Fibroblast of the aortic adventitia (primary cell): Measurements from ENCODE around the gene ITGBL1. TPM values are rescaled to one million over a fixed set of nuclear protein-coding genes. Genes with fewer than 3 reads are reported as not detected.

ENCODE experiments used
- DNase-seq: peaks from one replicate; pipeline ENCODE4 v3.0.0-alpha.2; 2010; ENCODE audit warnings: low read depth
- H3K4me3 ChIP-seq: 2 replicates; pipeline ENCODE4 v1.5.1; 2011; ENCODE audit warnings: low read depth, mild to moderate bottlenecking, control low read depth, low read length, moderate library complexity
- CTCF ChIP-seq: IDR thresholded peaks from 2 replicates; pipeline ENCODE4 v1.5.1; 2011; ENCODE audit warnings: mild to moderate bottlenecking, low read length, control low read depth, inconsistent platforms; ENCODE audit not compliant: insufficient read depth
- total RNA-seq: library from RNA; depleted of rRNA; stranded (reverse); fragments of >200 nt; gene quantifications from 2 replicates; pipeline ENCODE4 v1.2.3, GENCODE V29; 2012; ENCODE audit warnings: low replicate concordance

Gene ITGBL1
- total RNA-seq, 1 donor = 167 TPM

GRCh38 chr13:101567841-101568240 lies 115.4 kb downstream of the ITGBL1 start:
- DNase-seq = no peak
- H3K4me3 ChIP-seq = no peak overlapping the region
- TF ChIP-seq CTCF = no peak

GRCh38 chr13:101569807-101570206 lies 117.3 kb downstream of the ITGBL1 start:
- no peak for DNase-seq
- no peak for TF ChIP-seq CTCF
- H3K4me3 ChIP-seq = no peak overlapping the region

GRCh38 chr13:101570410-101570809 lies 117.9 kb downstream of the ITGBL1 start:
- H3K4me3 ChIP-seq = no peak overlapping the region
- DNase-seq = peak; percentile 47
- no peak for TF ChIP-seq CTCF

- no peak for DNase-seq
- no peak for TF ChIP-seq CTCF
- H3K4me3 ChIP-seq = no peak overlapping the region
These were observed 120.0 kb downstream of the ITGBL1 start for GRCh38 chr13:101572456-101572855.

- no peak for TF ChIP-seq CTCF
- DNase-seq = peak; percentile 31
These were observed 123.1 kb downstream of the ITGBL1 start for GRCh38 chr13:101575581-101575980.

GRCh38 chr13:101576455-101576854 lies 124.0 kb downstream of the ITGBL1 start:
- DNase-seq = no peak
- no peak overlapping the region for H3K4me3 ChIP-seq
- no peak for TF ChIP-seq CTCF

More at GRCh38 chr13:101575581-101575980, 123.1 kb downstream of the ITGBL1 start:
- H3K4me3 ChIP-seq = no peak overlapping the region

- TF ChIP-seq CTCF = no peak
- DNase-seq = no peak
These were observed 124.5 kb downstream of the ITGBL1 start for GRCh38 chr13:101576977-101577376.

More at GRCh38 chr13:101576977-101577376, 124.5 kb downstream of the ITGBL1 start:
- H3K4me3 ChIP-seq = no peak overlapping the region
